CD8-positive, alpha-beta memory T cell (primary cell): ENCODE data around the gene ARGLU1. TPM values are rescaled to one million over a fixed set of nuclear protein-coding genes. Genes with fewer than 3 reads are reported as not detected.
A peak's percentile ranks its signal among the peaks of the same experiment; 100 is the strongest.

Experiments
- CTCF ChIA-PET: fragments of 350-600 bp; sonication (Branson Sonifier 250); formaldehyde crosslinking; loops from one replicate; lab custom pipeline; 2021; ENCODE audit warnings: antibody characterized with exemption; lab: Charles Lee
- POLR2A ChIA-PET: fragments of 350-600 bp; sonication (Branson Sonifier 250); formaldehyde crosslinking; loops from one replicate; lab custom pipeline; 2021; ENCODE audit warnings: antibody characterized with exemption; lab: Charles Lee
- DNase-seq, 5 donors: peaks; one replicate each; pipeline versions ENCODE4 v3.0.0 to v3.0.0-alpha.2; 2020 to 2022; ENCODE audit warnings: mixed read lengths in 1 of 5
- H3K27ac ChIP-seq: one replicate; pipeline ENCODE4 v1.7.0; 2013; ENCODE audit warnings: low read depth, mild to moderate bottlenecking, low read length, moderate library complexity
- H3K27me3 ChIP-seq: 2 replicates; pipeline ENCODE4 v1.7.0; 2013; ENCODE audit warnings: low read length, mild to moderate bottlenecking; ENCODE audit not compliant: insufficient read depth, poor library complexity, severe bottlenecking
- H3K36me3 ChIP-seq: 2 replicates; pipeline ENCODE4 v1.7.0; 2013; ENCODE audit warnings: mild to moderate bottlenecking, low read length, moderate library complexity; ENCODE audit not compliant: insufficient read depth
- H3K4me1 ChIP-seq: 2 replicates; pipeline ENCODE4 v1.7.0; 2013; ENCODE audit warnings: mild to moderate bottlenecking, low read length, moderate library complexity; ENCODE audit not compliant: insufficient read depth
- H3K4me3 ChIP-seq: 2 replicates; pipeline ENCODE4 v1.7.0; 2013; ENCODE audit warnings: mild to moderate bottlenecking, low read length
- H3K9me3 ChIP-seq: 2 replicates; pipeline ENCODE4 v1.7.0; 2013; ENCODE audit warnings: mild to moderate bottlenecking, low read length
- H3K27ac Mint-ChIP-seq, 8 donors: one replicate each; pipeline ENCODE4 v1.8.0; 2020 to 2021; ENCODE audit warnings: mixed read lengths in 8 of 8, mild to moderate bottlenecking in 6 of 8, inconsistent platforms in 3 of 8, moderate library complexity in 3 of 8
- H3K27me3 Mint-ChIP-seq, 2 donors: one replicate each; pipeline ENCODE4 v1.8.0; 2020 to 2021; ENCODE audit warnings: mixed read lengths in 2 of 2, mild to moderate bottlenecking in 1 of 2, moderate library complexity in 1 of 2
- H3K36me3 Mint-ChIP-seq, 3 donors: one replicate each; pipeline ENCODE4 v1.8.0; 2020 to 2021; ENCODE audit warnings: mixed read lengths in 3 of 3, inconsistent platforms in 1 of 3, mild to moderate bottlenecking in 1 of 3
- H3K4me1 Mint-ChIP-seq, 3 donors: one replicate each; pipeline ENCODE4 v1.8.0; 2020 to 2021; ENCODE audit warnings: mixed read lengths in 3 of 3, inconsistent platforms in 1 of 3, mild to moderate bottlenecking in 1 of 3
- H3K4me3 Mint-ChIP-seq, 7 donors: one replicate each; pipeline ENCODE4 v1.8.0; 2020 to 2021; ENCODE audit warnings: mixed read lengths in 7 of 7, mild to moderate bottlenecking in 6 of 7, moderate library complexity in 4 of 7, inconsistent platforms in 2 of 7
- H3K9me3 Mint-ChIP-seq, 5 donors: one replicate each; pipeline ENCODE4 v1.8.0; 2020 to 2022; ENCODE audit warnings: mixed read lengths in 5 of 5, mild to moderate bottlenecking in 3 of 5, moderate library complexity in 2 of 5, inconsistent platforms in 1 of 5
- polyA plus RNA-seq: library from polyadenylated mRNA; unstranded; fragments of 300-500 nt; fragmentation: Illumina TruSeq; gene quantifications from one replicate; pipeline ENCODE4 v1.2.3, GENCODE V29; 2021
- total RNA-seq, 2 experiments: library from RNA; stranded (reverse); gene quantifications; one replicate each; pipeline ENCODE4 v1.2.3, GENCODE V29; 2021

Gene ARGLU1
- total and polyA plus RNA-seq, 3 experiments from 2014 or later = 39.2 to 89.0 (median 85.8) TPM

DNA sequence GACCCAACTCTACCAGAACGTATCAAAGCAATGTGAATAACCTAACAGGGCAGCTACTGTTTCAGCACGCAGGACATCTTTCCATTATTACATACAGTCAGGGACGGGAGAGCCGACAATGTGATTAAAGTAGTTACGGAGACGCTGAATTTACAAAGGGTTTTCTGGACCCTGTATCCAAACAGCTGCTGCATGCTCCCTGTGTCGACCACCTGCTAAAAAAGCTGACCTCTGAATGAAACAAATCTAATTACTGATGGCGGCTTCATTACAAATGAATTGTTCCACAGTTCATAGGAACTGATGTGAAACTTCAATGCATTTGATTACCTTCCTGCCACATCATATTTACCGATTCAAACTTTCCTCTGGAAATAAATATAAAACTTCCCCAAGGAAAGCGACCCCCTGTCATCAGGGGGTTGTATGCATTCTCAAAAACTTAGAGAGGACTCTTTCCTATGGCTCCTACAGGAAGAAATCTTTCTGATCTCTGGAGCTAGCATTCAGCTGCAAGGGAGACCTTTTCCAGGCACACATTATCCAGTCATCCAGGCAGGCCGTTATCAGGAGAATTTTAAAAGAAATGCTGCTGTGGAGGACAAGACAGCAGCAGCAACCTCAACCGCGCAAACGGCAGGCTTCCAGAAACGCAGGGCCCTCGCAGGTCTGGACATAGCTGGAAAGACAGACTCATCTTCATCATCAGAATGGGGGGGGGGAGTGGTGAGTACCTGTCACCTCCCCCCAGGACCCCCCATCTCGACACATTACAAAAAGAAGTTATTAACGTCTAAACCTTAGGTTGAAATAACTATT is 35.6 kb downstream of the ARGLU1 start:
- no peaks in the 10 kb centered on the region for H3K9me3 ChIP-seq
- no peak overlapping the region for H3K27ac ChIP-seq
- peaks cover 29 to 58% of the 10 kb centered on the region in 2 donors for H3K27me3 Mint-ChIP-seq
- H3K4me3 ChIP-seq = no peak overlapping the region
- peaks cover 22 to 31% (median 25%) of the 10 kb centered on the region in 3 donors for H3K4me1 Mint-ChIP-seq
- no peak overlapping the region for H3K27ac Mint-ChIP-seq
- H3K36me3 Mint-ChIP-seq = peaks cover 0 to 4% (median 0%) of the 10 kb centered on the region in 3 donors
- ChIA-PET CTCF (no interaction called here), POLR2A (no interaction called here)
- H3K9me3 Mint-ChIP-seq = no peaks in the 10 kb centered on the region
- peaks cover 24% of the 10 kb centered on the region for H3K4me1 ChIP-seq
- no peak for DNase-seq
- H3K27me3 ChIP-seq = peaks cover 21% of the 10 kb centered on the region
- H3K4me3 Mint-ChIP-seq = peak overlapping the region; percentile 9 to 68 (median 58)
- H3K36me3 ChIP-seq = no peaks in the 10 kb centered on the region

DNA sequence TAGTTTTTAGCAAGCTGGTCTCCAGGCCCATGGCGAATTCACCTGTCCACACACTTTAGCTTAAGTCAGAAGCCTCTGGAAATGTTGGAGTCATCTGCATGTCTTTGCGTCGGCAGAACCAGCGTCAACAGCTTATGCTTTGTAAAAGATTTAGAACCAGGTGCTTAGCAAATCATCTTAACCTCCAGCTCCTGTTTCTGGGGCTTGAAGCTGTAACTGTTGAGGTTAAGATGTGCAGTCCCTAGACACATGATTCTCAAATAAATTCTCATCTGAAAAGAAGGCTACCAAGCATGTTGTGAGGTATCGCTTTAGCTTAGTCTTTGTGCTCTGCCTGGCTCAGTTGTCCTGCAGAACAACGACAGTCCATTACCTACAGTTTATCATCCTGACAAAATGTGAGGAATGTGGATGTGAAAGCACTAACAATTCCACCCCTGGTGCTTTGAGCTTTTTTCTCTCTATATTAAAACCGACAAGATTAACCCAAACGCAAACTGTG is 36.9 kb downstream of the ARGLU1 start:
- ChIA-PET CTCF (no interaction called here), POLR2A (no interaction called here)
- Mint-ChIP-seq H3K27me3 (peaks cover 29 to 71% of the 10 kb centered on the region in 2 donors), H3K4me3 (peak overlapping the region in 1 of 7 donors; percentile 36), H3K9me3 (no peaks in the 10 kb centered on the region), H3K4me1 (peaks cover 15 to 26% (median 17%) of the 10 kb centered on the region in 3 donors), H3K36me3 (peaks cover 0 to 2% (median 0%) of the 10 kb centered on the region in 3 donors), H3K27ac (no peak overlapping the region)
- Histone ChIP-seq H3K9me3 (no peaks in the 10 kb centered on the region), H3K36me3 (no peaks in the 10 kb centered on the region), H3K4me3 (no peak overlapping the region), H3K27me3 (peaks cover 21% of the 10 kb centered on the region), H3K4me1 (peaks cover 17% of the 10 kb centered on the region), H3K27ac (no peak overlapping the region)
- no peak for DNase-seq

DNA sequence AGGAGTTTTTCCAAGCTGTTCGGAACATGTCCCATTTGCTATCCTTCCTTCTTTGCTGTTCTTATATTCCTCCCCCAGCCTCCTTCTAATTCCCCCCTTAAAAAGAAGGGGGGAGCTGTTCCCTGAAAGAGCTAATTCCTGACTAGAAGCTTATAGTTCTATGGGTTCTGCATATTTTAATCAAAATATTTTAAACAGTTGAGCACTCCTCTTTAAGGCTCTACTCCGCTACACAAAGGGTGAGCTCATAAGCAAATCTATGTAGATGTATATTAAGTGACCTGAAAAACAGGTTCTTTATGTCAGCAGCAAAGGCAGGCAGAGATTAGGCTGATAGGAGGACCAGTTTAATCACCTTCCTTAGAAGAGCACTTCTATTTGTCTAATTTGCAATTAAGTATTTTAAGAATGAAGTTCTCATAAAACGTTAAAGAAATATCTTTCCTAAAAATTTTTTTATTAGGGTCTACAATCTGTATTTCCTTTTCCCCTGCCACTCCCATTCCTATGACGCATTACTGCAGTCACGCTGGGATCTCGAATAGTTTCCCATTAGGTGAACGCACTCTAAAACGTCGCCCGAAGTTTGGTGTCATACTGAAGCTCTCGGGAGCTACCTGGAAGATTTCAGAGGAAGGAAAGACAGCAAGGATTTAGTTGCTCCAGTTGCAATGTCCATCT is 37.6 kb downstream of the ARGLU1 start:
- Histone ChIP-seq H3K9me3 (no peaks in the 10 kb centered on the region), H3K27me3 (peaks cover 21% of the 10 kb centered on the region), H3K27ac (no peak overlapping the region), H3K36me3 (no peaks in the 10 kb centered on the region), H3K4me1 (peaks cover 17% of the 10 kb centered on the region), H3K4me3 (no peak overlapping the region)
- Mint-ChIP-seq H3K4me3 (no peak overlapping the region), H3K36me3 (peaks cover 0 to 2% (median 0%) of the 10 kb centered on the region in 3 donors), H3K4me1 (peaks cover 15 to 26% (median 17%) of the 10 kb centered on the region in 3 donors), H3K27me3 (peaks cover 32 to 76% of the 10 kb centered on the region in 2 donors), H3K9me3 (no peaks in the 10 kb centered on the region), H3K27ac (no peak overlapping the region)
- ChIA-PET CTCF (no interaction called here), POLR2A (no interaction called here)
- DNase-seq = no peak

DNA sequence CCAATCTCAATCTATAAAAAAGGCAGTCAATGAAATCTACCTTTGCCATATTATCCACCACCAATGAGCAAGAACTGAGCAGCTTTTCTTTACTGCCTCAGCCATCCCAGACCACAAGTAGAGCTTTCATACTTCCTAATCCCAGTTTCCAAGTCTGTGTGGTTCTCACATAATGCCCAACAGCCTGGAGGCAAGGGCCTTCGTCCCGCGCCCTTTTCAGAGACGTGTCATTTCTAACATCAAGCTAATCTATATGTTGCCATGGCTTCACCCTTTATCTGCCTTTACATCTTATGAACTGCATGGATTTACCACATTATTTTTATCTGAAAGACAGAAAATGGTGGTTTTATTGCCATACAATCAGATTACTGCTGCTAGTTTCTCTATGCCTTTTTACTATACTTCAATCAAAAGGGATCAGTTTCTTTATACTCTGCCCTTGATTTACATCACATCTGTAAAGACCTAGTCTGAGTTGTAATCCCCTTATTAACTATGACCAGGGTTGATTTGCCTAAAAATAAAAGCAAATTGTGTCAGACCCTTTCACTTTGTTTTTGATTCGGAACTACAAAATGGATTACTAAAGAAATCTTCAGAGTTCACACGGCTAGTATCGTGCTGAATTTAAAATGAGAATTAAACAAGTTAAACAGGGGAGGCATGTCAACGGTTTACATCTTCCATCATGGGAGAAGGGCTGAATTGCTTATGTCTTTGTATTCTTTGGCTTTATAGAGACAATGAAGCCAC is 38.3 kb downstream of the ARGLU1 start:
- peaks cover 15 to 23% (median 16%) of the 10 kb centered on the region in 3 donors for H3K4me1 Mint-ChIP-seq
- H3K36me3 Mint-ChIP-seq = no peaks in the 10 kb centered on the region
- POLR2A ChIA-PET = no interaction called here
- Histone ChIP-seq H3K4me3 (no peak overlapping the region), H3K4me1 (peaks cover 17% of the 10 kb centered on the region), H3K27me3 (peaks cover 21% of the 10 kb centered on the region), H3K36me3 (no peaks in the 10 kb centered on the region), H3K27ac (no peak overlapping the region), H3K9me3 (no peaks in the 10 kb centered on the region)
- H3K27me3 Mint-ChIP-seq = peaks cover 32 to 76% of the 10 kb centered on the region in 2 donors
- H3K27ac Mint-ChIP-seq = no peak overlapping the region
- H3K4me3 Mint-ChIP-seq = no peak overlapping the region
- DNase-seq = no peak
- H3K9me3 Mint-ChIP-seq = no peaks in the 10 kb centered on the region
- CTCF ChIA-PET = no interaction called here

DNA sequence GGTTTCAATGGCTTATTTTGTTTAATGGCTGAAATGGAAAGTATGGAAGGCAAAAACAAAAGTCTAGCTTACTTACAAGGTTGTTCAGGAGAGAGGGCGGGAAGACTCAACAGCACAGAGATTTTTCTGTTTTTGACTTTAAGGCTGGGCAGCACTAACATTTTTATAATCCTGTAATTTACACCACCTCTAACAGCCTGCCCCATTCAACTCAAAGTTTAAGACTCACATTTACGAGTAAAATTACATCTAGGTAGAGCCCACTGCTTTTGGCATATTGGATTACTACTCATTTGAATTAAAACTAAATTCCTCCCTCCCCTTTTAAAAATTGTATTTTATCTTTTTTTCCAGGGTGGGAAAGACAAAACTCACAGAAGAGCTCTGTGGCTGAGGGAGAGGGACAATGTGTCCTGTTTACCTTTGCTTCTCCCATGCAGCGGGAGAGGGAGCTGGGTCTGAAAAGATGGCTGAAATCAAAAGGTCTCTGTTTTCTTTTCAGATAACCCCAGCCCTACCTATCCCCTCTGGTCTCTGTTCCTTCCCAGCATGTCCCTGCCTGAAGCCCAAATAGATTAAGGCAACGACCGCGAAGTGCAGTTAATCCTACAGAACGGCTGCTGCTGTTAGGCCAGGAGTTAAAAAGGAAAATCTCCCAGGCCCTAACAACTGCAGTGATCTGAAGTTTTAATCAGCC is 39.1 kb downstream of the ARGLU1 start:
- no peaks in the 10 kb centered on the region for H3K9me3 Mint-ChIP-seq
- H3K27me3 Mint-ChIP-seq = peaks cover 31 to 83% of the 10 kb centered on the region in 2 donors
- CTCF ChIA-PET = no interaction called here

DNA sequence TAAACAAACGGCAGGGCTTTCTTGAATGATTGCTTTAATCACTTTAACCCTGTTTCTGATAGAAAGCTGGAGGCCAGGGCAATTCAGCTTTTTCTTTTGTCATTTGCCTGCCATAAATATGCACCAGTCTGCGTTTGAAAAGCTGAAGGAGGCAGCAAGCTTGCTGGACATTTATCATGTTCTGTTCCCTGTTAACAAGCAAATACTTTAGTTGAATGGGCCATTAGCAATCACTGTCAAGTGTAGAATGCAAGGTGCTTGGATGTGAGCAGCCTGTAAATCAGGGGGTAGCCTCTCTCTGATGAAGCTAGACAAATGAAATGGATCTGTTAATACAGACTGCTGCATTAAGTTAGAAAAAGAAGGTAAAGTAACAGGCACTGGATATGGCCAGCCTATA is 40.1 kb downstream of the ARGLU1 start:
- ChIA-PET POLR2A (no interaction called here), CTCF (interaction anchor here (4.3 kb wide), 1 partner anchor 8 kb away, joined by 21 read pairs; the partner anchor contains the start of gene EFNB2)
- Histone ChIP-seq H3K27ac (no peak overlapping the region), H3K4me3 (no peak overlapping the region), H3K27me3 (peaks cover 10% of the 10 kb centered on the region), H3K4me1 (peaks cover 5% of the 10 kb centered on the region), H3K36me3 (no peaks in the 10 kb centered on the region), H3K9me3 (no peaks in the 10 kb centered on the region)
- H3K36me3 Mint-ChIP-seq = no peaks in the 10 kb centered on the region
- peaks cover 24 to 81% of the 10 kb centered on the region in 2 donors for H3K27me3 Mint-ChIP-seq
- no peak for DNase-seq
- H3K4me1 Mint-ChIP-seq = peaks cover 4 to 9% (median 4%) of the 10 kb centered on the region in 3 donors
- no peak overlapping the region for H3K4me3 Mint-ChIP-seq
- no peak overlapping the region for H3K27ac Mint-ChIP-seq
- H3K9me3 Mint-ChIP-seq = no peaks in the 10 kb centered on the region

More for the DNA sequence above, 39.1 kb downstream of the ARGLU1 start:
- no peaks in the 10 kb centered on the region for H3K36me3 ChIP-seq
- H3K4me1 ChIP-seq = peaks cover 15% of the 10 kb centered on the region
- H3K9me3 ChIP-seq = no peaks in the 10 kb centered on the region
- Mint-ChIP-seq H3K36me3 (no peaks in the 10 kb centered on the region), H3K4me1 (peaks cover 13 to 20% (median 15%) of the 10 kb centered on the region in 3 donors), H3K27ac (no peak overlapping the region), H3K4me3 (no peak overlapping the region)
- H3K4me3 ChIP-seq = no peak overlapping the region
- no peak overlapping the region for H3K27ac ChIP-seq
- POLR2A ChIA-PET = no interaction called here
- DNase-seq = no peak
- H3K27me3 ChIP-seq = peaks cover 20% of the 10 kb centered on the region

DNA sequence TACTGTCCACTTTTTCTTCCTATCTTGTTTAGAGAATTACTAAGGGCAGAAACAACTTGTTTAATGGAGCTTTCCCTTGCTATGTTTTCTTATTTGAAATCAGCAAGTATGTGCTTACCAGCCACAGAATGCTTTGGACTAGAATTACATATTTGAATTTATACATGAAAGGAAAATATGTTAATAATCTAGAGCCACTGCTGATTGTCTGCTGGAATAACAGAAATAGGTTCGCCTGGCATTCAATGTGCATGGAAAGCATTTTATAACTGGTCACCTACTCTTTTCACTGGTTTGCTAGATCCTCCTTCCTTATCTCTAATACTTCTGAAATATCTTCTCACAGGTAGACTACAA is 40.5 kb downstream of the ARGLU1 start:
- Histone ChIP-seq H3K27ac (no peak overlapping the region), H3K27me3 (peaks cover 6% of the 10 kb centered on the region), H3K9me3 (no peaks in the 10 kb centered on the region), H3K4me3 (no peak overlapping the region), H3K36me3 (no peaks in the 10 kb centered on the region), H3K4me1 (peaks cover under 1% of the 10 kb centered on the region)
- no peak overlapping the region for H3K27ac Mint-ChIP-seq
- peaks cover under 1 to 5% (median under 1%) of the 10 kb centered on the region in 3 donors for H3K4me1 Mint-ChIP-seq
- H3K4me3 Mint-ChIP-seq = no peak overlapping the region
- POLR2A ChIA-PET = no interaction called here
- no peak for DNase-seq
- CTCF ChIA-PET = interaction anchor here (4.3 kb wide), 1 partner anchor 8 kb away, joined by 21 read pairs; the partner anchor contains the start of gene EFNB2
- H3K36me3 Mint-ChIP-seq = no peaks in the 10 kb centered on the region
- peaks cover 20 to 79% of the 10 kb centered on the region in 2 donors for H3K27me3 Mint-ChIP-seq
- H3K9me3 Mint-ChIP-seq = no peaks in the 10 kb centered on the region
